Femur (tissue), 1 donor: Measurements from ENCODE around the gene BOD1.

Experiments
- DNase-seq: peaks from one replicate; pipeline ENCODE4 v3.0.0-alpha.2; 2017

The BOD1 gene

DNA sequence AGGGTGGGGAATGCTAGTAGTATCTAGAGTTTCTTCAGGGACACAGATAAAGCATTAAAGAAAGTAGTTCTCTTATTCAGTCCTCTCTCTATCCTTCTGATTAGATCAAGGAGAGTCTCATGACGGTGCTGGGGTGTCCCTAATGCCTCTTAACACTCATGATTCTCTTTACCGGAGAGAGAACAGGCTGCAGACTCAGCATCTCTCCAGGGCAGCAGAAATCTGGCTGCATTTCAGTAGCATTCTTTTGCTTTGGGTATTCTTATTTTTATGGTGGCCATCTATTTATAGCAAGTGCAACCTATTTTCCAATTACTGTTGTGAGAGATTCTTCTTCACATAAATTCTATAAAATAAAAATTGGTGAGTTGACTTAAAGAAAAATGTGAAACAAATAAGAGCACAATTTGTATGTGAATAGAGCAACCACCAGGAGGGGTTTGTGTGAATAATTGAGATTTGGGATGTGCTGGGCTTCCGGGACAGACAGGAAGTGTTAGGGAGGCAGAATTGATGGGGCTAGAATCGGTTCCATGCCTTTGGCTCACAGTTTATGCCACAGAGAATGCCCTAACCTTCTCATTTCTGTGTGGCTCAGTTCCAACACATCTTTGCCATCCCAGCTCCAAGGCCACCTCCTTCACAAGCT, 23.8 kb upstream of the BOD1 start:
- DNase-seq, result no peak

DNA sequence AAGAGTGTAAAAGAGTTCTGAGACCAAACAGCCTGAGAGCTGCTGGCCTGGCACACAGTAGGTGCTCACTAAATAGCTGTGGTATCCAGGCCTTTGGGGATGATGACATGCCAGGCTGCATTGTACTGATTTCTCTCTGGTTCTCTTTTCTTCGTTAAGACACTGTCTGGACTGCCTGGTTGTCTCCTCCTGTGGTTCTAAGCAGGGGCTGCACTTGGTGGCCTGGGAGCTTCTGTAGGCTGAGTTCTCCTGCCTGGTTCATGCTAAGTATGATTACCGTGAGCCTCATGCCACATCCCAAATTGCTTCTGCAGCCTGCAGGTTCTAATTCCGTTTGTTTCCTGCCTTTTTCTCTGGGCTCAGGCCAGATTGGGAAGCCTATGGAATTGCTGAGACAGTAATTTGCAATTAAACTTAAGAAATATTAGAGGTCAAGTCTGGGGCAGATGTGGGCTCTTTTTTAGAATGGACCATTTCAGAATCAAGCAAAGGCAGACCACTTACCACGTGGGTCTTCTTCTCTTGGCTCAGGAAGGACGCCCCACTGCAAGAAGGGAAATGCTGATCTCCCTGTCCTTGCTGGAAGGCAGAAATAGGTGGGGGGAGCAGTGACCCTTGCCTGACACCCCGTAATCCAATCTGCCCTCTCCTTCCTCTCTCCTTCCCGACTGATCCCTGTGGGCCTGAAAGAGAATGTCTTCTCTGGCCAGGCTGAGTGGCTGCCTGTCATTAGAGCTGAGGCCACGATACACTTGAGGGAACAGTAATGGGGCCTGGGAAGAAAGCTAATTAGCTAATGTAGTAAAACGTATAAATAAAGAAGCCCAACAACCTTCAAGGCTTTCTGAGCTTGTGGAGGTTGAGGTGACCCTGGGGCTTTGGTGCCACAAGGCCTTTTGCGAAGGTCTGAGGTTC, 21.9 kb upstream of the BOD1 start:
- DNase-seq, result no peak

DNA sequence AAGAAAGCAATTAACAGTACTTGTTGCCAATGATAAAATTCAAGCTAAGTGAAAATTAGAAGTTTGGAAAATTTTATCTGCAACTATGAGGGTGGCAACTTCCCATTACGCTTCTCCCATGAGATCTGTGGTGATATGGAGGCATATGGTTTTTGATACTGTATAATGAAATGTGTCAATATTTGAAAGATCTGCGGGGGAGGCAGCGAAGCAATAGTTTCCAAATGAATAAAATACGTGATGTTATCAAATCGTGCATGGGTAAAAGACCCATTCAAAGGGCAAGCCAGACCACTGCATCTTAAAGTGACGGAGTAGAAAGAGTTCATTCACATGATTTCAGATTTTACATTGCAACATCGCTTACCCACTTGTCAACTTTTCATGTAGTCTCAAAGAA, 20.9 kb upstream of the BOD1 start:
- DNase-seq, result no peak

DNA sequence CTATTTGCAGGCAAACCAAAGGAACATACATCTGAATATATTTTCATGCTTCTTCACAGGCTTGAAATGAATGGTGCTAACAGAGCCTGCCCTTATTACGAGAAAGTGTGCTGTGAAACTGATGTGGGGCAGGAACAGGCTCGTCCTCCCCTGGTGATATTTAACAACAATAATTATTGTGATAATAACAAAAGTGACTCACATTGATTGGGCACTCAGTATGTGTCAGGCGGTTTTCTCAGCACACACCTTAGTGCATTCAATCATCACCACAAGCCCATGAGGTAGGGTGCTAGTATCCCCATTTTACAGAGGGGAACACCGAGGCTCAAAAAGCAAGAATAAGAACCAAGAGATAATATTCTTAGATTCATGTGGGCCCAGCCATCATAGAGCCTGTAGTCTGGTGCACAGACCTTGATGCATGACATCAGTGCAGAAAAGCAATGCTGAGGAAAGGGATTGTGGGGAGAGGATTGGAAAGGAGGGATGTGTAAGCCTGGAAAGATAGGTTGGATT, 18.1 kb upstream of the BOD1 start:
- no peak for DNase-seq

DNA sequence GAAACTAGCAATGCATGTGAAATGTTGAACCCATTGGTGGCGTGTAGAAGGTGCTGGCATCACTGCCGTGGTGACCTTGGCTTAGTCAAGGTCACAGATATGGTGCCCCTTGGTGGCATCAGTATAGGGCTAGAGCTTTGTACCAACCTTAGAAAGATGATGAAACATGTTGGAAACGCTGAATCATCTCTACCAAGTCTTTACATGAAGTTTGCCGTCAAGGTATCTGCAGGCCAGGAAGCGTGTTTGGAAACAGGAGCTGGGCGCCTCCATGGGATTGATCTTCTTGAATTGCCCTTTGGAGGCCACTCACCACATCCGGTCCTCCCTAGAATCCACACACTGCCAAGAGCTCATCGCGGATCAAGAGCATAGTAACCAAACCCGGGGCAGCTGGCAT, 16.9 kb upstream of the BOD1 start:
- DNase-seq, result no peak

DNA sequence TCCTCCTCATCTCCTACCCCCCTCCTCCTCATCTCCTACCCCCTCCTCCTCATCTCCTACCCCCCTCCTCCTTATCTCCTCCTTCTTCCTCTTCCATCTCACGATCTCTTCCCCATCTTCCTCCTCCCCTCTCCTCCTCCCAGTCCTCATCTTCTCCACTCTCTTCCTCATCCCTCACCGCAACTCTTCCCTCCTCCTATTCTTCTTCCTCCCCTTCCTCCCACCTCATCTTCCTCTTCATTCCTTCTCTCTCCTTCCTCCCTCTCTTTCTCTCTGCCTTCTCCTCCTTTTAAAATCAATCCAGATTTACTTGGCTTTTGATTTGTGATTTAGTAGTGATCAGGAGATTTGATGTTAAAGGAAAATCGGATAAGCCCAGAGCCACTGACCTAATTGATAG, 15.0 kb upstream of the BOD1 start:
- no peak for DNase-seq

DNA sequence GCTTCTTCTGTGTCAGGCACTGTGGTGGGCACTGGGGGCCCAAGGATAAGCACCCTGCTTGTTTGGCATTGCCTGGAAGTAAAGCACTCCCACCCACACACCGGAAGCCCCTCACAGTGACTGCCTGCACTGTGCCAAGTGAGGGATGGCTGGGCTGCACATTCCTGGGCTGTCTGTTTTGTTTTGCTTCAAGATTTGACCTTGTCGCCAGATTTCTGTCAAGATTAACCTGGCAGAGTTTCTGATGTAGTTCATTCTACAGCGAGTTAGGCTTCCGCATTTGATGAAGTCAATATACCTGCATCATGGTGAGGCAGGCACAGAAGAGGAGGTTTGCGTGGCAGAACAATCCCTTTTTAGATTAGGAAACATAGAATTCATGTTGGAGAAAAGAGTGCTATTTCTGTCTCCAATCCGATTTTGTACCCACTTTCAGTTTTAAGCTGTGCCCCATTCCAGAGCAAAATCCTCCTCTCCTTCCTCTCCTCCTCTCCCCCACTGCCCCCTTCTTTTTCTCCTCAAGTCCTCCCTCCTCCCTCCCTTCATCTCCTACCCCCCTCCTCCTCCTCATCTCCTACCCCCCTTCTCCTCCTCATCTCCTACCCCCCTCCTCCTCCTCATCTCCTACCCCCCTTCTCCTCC, 14.4 kb upstream of the BOD1 start:
- DNase-seq, result no peak

DNA sequence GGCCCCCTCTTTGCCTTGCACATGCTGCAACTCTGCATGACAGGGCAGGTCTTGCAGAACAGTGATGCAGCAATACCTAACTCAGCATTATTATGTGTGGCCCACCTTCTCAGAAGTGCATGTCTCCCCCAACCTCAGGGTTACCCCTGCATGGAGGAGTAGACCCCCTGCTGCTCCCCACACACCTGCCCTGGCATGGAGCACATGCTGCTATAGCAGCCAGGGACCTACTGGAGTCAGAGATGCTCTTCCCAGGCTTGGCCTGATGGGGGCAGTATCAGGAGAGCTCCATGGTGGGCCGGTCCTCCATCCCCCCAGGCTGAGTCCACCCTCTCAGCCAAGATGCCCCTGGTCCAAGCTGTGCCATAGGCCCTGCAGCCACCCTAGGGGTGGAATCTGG, 13.2 kb upstream of the BOD1 start:
- DNase-seq, result no peak

DNA sequence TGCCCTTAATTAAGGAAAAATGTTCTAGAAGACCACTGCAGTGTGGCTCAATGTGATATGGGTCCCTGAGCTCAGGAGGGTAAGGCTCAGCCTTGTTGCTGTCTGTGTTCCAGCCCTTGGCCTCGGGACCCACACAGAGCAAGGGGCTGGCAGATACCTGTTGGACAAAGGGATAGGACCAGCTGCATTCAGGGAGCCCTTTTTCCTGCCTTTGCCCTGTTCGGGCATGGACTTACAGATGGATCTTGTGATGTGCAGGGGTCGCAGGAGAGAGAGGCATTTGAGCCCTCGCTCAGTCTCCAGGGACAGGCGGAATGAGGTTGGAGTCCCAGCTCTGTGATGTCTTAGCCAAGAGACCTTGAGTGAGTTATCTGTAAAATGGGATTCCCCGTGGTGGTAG, 12.1 kb upstream of the BOD1 start:
- DNase-seq, result no peak

DNA sequence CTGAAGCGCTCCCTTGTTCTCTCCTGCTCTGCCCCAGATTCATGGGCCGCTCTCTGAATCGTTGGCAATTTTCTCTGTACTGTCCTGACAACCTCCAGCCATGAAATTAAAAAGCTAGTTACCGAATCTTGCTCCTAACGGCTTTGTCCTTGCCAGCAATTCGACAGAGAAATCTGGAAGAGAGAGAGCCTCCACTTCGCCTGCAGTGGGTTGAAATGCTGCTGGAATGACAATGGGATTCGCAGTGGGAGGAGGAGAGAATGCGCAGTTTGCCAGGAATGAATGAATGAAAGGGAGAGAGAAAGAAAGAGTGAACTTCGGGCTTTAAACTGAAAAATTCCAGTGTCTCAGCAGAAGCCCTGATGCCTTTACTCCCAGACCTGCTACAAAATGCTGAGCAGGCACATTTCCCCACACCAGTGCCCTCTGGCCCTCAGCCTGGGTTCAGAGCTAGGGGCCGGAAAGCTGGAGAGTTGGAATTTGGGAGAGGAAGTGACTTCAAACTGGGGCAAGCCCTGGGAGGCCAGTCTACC, 11.5 kb upstream of the BOD1 start:
- DNase-seq, result no peak

DNA sequence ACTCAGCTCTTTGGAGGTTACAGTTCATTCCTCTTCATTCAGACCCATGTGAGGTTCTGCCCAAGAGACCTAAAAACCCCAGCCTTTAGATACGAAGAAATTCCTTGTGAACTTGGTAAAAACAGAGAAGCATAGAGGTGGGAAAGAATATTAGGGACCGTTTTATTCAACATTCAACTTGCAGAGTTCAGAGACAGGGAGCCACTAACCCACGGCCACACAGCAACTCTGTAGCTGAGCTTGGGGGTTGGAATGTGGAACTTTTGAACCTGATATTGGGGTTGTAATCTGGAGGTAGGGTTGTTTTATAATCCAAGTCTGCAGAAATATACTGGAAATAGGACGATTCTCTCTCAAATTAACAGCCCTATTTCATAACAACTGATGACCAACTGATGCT, 10.8 kb upstream of the BOD1 start:
- no peak for DNase-seq

DNA sequence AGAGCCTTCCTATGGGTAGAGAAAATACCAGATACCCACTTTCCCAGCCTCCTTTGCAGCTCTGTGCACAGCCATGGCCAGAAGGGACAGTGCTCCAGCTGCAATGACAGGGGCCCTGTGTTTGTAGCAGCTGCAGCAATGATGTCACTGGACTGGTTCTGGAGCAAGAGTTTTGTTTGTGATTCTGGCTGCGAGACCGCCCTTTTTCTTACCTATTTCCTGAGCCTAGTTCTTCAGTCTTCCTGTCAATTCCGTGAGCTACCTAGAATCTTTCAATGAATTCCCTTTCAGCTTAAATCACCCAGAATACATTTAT, 10.0 kb upstream of the BOD1 start:
- DNase-seq, result no peak

DNA sequence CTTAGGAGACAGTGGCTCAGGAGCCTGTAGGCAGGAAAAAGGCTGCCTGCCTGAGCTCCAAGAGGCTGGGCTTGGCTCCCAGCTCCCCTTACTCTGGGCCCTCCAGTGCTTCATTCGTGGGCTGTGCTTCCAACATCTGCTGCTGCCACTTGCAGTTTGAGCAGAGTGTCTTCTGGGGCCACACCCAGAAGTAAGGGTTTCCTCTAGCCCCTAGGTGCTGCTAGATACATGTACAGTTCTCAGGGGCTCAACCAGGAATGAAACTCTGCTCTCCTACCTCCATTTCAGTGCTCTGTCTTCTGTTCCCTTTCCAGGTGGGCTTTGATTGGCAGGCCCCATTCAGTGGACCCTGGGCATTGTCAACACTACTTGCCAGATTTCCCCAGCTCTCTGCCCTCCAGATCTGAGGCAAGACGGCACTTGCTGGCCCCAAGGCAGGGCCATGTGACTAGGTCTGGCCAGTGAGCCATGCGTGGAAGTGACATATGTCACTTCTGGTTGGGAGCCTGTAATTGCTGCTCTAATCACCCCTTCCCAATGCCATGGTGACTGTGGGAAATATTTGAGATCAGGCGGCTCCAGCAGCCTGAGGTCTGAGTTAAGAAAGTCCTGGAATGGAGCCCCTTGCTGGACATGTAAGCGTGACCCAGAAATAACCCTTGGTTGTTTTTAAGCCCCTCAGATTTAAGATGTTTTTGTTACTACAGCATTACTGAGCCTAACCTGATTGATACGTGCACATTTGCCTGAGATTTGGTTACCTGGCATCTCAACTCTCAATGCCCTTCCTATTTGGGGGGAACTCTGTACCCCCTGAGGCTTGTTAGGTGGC, 9.4 kb upstream of the BOD1 start:
- DNase-seq, result peak; percentile 31

DNA sequence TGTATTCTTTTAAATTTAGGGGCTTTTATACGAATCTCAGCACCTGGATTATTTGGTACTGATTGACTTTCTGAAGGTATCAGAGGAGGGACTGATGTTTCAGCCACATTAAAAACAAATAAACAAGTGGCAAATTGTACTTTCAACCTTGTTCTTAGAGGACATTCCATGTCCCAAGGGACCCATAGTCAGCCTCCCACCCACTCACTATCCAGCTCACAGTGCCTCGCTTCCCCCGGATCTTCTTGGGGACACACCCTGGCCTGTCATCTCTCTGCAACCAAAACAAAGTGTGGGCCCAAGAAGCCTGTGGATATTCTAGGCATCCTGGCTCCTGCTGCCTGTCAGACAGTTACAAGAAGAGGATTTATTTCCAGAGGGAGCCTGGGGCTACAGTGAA, 8.8 kb upstream of the BOD1 start:
- no peak for DNase-seq

DNA sequence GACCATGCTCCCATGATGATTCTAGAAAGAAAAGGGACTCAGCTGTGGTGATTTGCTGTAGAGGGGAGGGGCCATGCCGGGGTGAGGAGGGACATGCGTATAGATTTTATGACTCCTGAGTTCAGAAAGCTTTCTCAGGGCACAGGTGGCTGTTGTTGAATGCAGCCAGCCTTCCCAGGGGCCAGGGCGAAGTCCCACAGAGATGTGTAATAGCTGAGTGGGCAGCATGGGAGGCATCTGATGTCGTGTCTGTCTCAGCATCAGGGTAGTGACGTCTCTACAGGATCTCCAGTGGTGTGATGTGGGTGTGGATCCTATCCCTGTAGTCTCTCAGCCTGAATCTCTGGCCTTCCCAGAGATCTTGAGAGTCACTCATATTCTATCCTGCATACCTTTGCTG, 7.8 kb upstream of the BOD1 start:
- no peak for DNase-seq

DNA sequence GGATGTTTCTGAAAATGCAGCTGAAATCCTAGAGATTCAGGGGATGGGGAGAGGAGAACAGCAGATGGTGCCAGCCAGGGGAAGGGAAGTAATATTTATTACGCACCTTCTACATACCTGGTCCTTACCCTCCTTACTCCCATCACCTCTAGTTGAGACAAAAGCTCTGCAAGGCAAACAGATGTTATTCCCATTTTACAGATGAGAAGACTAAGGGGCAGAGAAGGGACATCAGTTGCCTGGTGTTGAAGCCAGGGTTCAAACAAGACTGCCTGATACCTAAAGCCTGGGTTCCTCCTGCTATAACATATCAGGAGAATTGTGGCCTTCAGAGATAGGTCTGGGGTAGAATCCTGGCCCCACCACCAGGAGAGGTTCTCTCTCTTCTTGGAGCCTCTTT, 7.3 kb upstream of the BOD1 start:
- DNase-seq, result no peak

DNA sequence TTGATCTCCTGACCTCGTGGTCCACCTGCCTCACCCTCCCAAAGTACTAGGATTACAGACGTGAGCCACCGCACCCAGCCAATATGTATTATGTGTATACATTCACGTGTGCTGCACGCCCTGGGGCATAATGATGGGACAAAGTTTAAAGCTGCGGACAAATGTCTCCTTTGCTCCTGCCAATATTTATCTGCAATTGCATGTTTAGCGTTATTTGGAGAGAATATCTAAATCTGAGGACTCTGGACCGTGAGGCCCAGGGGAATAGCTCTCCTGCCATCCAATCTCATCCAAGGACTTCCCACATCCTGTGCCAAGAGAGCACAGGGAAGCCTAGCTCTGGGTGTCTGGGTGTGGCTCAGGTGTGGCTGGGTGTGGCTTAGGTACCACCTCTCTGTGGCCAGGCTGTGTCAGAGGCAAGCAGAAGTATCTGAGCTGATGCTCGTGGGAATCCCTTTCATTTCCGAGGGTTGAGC, 6.9 kb upstream of the BOD1 start:
- no peak for DNase-seq

DNA sequence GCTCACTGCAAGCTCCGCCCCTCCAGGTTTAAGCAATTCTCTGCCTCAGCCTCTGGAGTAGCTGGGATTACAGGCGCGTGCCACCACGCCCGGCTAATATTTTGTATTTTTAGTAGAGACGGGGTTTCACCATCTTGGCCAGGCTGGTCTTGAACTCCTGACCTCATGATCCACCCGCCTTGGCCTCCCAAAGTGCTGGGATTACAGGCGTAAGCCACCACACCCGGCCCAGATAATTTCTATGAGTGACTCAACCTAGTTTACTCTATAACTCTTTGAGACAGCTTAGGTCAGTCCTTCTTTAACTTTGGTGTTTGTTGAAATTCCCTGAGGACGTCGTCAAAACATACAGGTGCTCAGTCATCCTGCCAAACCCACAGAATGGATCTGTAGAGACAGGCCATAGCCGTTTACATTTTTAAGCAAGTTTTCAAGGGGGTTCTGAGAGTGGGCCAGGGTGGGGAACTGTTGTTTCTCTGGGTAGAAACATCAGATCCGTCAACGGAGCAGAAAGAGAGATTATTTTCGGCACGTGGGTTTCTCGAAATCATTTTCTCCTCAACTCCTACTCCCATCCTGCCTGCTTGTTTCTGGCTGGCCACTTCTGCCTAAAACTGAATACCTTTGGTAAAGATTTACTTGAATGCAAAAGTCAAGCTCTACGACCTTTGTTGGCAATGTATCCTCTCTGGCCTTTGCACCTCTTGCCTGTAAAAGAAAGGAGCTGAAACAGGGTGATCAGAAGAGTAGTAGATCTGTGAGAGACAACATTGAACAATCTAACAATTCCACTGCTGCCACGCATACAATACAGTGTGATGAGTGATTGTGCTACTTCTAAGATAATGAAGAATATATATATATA, 6.0 kb upstream of the BOD1 start:
- no peak for DNase-seq

DNA sequence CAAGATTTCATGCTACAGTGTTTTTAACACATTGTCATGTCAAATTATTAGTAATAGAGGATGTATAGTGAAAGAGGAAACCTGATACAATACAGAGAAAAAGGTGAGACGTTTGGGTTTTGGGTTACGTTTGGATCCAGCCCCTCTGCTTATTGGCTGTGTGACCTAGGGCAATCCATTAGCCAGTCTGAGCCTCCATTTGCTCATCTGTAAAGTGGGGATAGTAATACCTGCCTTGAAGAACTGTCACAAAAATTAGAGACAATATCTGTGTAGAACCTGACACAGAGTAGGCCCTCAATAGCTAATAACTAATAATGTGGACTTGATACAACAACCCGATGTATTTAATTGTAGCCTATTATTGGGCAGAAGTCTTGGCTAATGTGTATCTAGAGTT, 4.3 kb upstream of the BOD1 start:
- no peak for DNase-seq

DNA sequence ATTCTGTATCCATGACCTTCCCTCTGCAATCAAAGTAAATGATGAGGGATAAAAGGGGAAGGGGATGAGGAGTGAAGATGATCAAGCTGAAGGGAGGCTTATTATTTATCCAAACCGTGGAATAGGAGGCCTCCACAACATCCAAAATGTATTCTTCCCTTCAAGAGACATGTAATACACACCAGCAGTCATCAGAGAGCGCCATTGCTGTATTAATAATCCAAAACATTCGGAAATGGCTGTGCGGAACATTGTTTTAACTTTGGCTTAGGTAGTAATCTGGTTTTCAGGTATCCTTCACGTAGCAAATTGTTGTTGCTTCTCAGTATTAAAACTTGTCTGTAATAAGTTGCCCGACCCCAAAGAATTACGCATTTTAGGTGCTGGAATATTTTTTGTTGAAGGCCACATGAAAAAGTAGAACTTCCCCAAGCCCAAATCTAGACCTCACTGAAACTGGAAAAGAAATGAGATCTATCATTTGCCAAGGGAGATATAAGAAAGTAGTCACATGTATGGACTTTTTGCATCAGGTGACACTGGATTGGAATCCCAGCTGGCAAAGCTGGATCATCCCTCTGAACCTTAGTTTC, 2.6 kb upstream of the BOD1 start:
- peak; percentile 32 for DNase-seq

DNA sequence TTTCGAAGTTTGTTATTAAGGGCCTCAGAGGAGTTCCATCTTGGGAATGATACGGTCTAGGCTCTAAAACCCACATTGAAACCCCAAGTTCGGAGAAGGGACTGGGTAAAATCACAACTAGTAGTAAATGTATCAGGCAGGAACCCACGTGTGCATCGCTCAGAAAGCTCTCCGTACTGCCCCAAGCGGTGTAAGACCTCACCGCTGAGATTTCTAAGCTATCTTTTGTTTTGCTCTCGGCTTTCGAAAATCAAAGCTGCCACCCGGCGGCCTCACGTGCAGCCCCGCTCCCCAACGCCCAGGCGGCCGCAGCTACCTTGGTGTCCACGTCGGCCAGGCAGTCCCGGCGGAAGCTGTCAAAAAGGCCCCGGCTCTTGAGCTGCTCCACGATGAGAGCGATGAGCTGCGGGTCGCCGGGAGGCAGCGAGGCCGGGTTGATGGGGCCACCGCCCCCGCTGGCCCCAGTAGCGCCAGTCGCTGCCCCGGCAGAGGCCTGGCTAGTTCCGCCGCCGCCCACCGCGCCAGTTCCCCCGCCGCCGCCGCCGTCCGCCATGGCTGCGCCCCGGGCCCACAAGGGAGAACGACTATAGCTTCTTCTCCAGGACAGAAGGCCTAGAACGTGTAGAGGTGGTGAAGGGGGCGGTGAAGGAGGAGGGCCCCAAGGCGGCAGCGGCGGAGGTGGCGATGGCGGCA, 420 bp downstream of the BOD1 start:
- DNase-seq, result peak; percentile 74
